Keratinocyte (primary cell): Measurements from ENCODE around the gene BRICD5. TPM values are rescaled to one million over a fixed set of nuclear protein-coding genes. Genes with fewer than 3 reads are reported as not detected.
A peak's percentile ranks its signal among the peaks of the same experiment; 100 is the strongest.

Source experiments
- DNase-seq: peaks from one replicate; pipeline ENCODE4 v3.0.0-alpha.2; 2011; ENCODE audit warnings: low read depth, missing footprints, low spot score
- FAIRE-seq: peaks from 2 replicates; lab custom pipeline; 2011; peaks lifted over from hg19 to GRCh38; lab: Jason Lieb, UNC
- H2AFZ ChIP-seq: 2 replicates; pipeline ENCODE4 v1.6.0; 2012; ENCODE audit warnings: low read length, control low read depth, inconsistent platforms; ENCODE audit not compliant: control insufficient read depth
- H3K27ac ChIP-seq: 2 replicates; pipeline ENCODE4 v1.5.1; 2011; ENCODE audit warnings: low read length; ENCODE audit not compliant: control insufficient read depth, insufficient read depth
- H3K27me3 ChIP-seq: 3 replicates; pipeline ENCODE4 v1.6.0; 2011; ENCODE audit warnings: low read length; ENCODE audit not compliant: control insufficient read depth, insufficient read depth; ENCODE audit errors: extremely low read depth
- H3K36me3 ChIP-seq, 2 experiments: 2 replicates in 1 of 2; 3 replicates in 1 of 2; pipeline ENCODE4 v1.5.1; 2011; ENCODE audit warnings: low read length in 2 of 2, mild to moderate bottlenecking in 1 of 2; ENCODE audit not compliant: control insufficient read depth in 2 of 2, insufficient read depth in 2 of 2; ENCODE audit errors: extremely low read depth in 1 of 2
- H3K4me1 ChIP-seq: 3 replicates; pipeline ENCODE4 v1.5.1; 2011; ENCODE audit warnings: low read length; ENCODE audit not compliant: control insufficient read depth, insufficient read depth; ENCODE audit errors: extremely low read depth
- H3K4me2 ChIP-seq: 3 replicates; pipeline ENCODE4 v1.6.0; 2011; ENCODE audit warnings: low read depth, low read length; ENCODE audit not compliant: control insufficient read depth, insufficient read depth; ENCODE audit errors: extremely low read depth
- H3K4me3 ChIP-seq, 3 experiments: fragments of 200-600 bp in 1 of 3; sonication (generic) in 1 of 3; 2 replicates in 2 of 3; 3 replicates in 1 of 3; pipeline ENCODE4 v1.5.1; 2011 to 2016; ENCODE audit warnings: low read length in 3 of 3, mild to moderate bottlenecking in 3 of 3, control low read depth in 2 of 3, inconsistent platforms in 1 of 3, low read depth in 1 of 3, mixed read lengths in 1 of 3, mixed run types in 1 of 3, moderate library complexity in 1 of 3; ENCODE audit not compliant: control insufficient read depth in 2 of 3, insufficient read depth in 2 of 3; ENCODE audit errors: extremely low read depth in 1 of 3
- H3K79me2 ChIP-seq: 2 replicates; pipeline ENCODE4 v1.6.0; 2012; ENCODE audit warnings: low read length; ENCODE audit not compliant: control insufficient read depth, insufficient read depth
- H3K9ac ChIP-seq: 3 replicates; pipeline ENCODE4 v1.6.0; 2011; ENCODE audit warnings: low read length; ENCODE audit not compliant: control insufficient read depth, insufficient read depth; ENCODE audit errors: extremely low read depth
- H3K9me1 ChIP-seq: 3 replicates; pipeline ENCODE4 v1.6.0; 2011; ENCODE audit warnings: low read length; ENCODE audit not compliant: control insufficient read depth, insufficient read depth; ENCODE audit errors: extremely low read depth
- H3K9me3 ChIP-seq: 2 replicates; pipeline ENCODE4 v1.5.1; 2012; ENCODE audit warnings: low read depth, low read length; ENCODE audit not compliant: control insufficient read depth
- H4K20me1 ChIP-seq: 3 replicates; pipeline ENCODE4 v1.6.0; 2011; ENCODE audit warnings: low read length; ENCODE audit not compliant: control insufficient read depth, insufficient read depth; ENCODE audit errors: extremely low read depth
- CTCF ChIP-seq, 3 experiments: IDR thresholded peaks in 1 of 3; conservative IDR thresholded peaks in 1 of 3; optimal IDR thresholded peaks in 1 of 3; 2 replicates in 2 of 3; 3 replicates in 1 of 3; pipeline versions ENCODE3 to v1.5.1; 2011; ENCODE audit warnings: low read length in 3 of 3, mild to moderate bottlenecking in 3 of 3, moderate library complexity in 2 of 3, control low read depth in 1 of 3, inconsistent platforms in 1 of 3; ENCODE audit not compliant: insufficient read depth in 2 of 3; ENCODE audit errors: extremely low read depth in 1 of 3
- EZH2 ChIP-seq: IDR thresholded peaks from one replicate; pipeline ENCODE4 v1.6.1; 2012; ENCODE audit warnings: inconsistent platforms, mild to moderate bottlenecking, low read length, moderate library complexity
- dilution Hi-C: fragments of 300-500 bp; cut with MboI; formaldehyde crosslinking; loops from one replicate; pipeline ENCODE4 v1.7.0; 2020; ENCODE audit warnings: low sequenced_read_pairs; ENCODE audit not compliant: extremely low pct_ligation_motif_present
- polyA plus RNA-seq, 5 experiments: library from polyadenylated mRNA; depleted of rRNA in 3 of 5; stranded (reverse) in 3 of 5; stranded (forward) in 1 of 5; unstranded in 1 of 5; fragments of >200 nt; gene quantifications; 1 replicate in 1 of 5; 2 replicates in 3 of 5; 3 replicates in 1 of 5; pipeline versions ENCODE4 v1.2.1 to v1.2.3, GENCODE V29; 2011 to 2012; ENCODE audit warnings: missing spikeins in 2 of 5, low read depth in 1 of 5, low replicate concordance in 1 of 5

Gene BRICD5
- polyA plus RNA-seq, 1 donor (not counting 4 experiments of a cell fraction or from before 2014, with no cell fraction given): 1.8 TPM

GRCh38 chr16:2179576-2179975, 31.1 kb downstream of the BRICD5 start:
- Histone ChIP-seq H2AFZ (no peak overlapping the region), H3K36me3 (peaks cover 18 to 21% of the 10 kb centered on the region in 2 experiments), H3K27ac (no peak overlapping the region), H3K9me1 (no peaks in the 10 kb centered on the region), H4K20me1 (no peaks in the 10 kb centered on the region), H3K9me3 (no peaks in the 10 kb centered on the region), H3K4me1 (peaks cover 4% of the 10 kb centered on the region), H3K4me2 (peak overlapping the region; percentile 6), H3K27me3 (peaks cover 2% of the 10 kb centered on the region), H3K79me2 (no peaks in the 10 kb centered on the region), H3K9ac (no peak overlapping the region), H3K4me3 (no peak overlapping the region)
- FAIRE-seq: no peak
- no peak for DNase-seq
- dilution Hi-C loops: no loop called here
- TF ChIP-seq CTCF (optimal IDR thresholded peaks at IDR 0.05 in 1 of 3, IDR thresholded peaks at IDR 0.05 in 1 of 3, conservative IDR thresholded peaks at IDR 0.05 in 1 of 3; ENCODE audit: extremely low read depth in 1 of 3, insufficient read depth in 2 of 3, low read length in 3 of 3): no peak
- TF ChIP-seq EZH2: no peak

GRCh38 chr16:2179107-2179501, 31.6 kb downstream of the BRICD5 start:
- Histone ChIP-seq H3K36me3 (peaks cover 19 to 25% of the 10 kb centered on the region in 2 experiments), H3K9me3 (no peaks in the 10 kb centered on the region), H2AFZ (no peak overlapping the region), H3K9me1 (no peaks in the 10 kb centered on the region), H3K4me3 (peak overlapping the region in 1 of 3 experiments; percentile 8), H3K9ac (no peak overlapping the region), H3K79me2 (no peaks in the 10 kb centered on the region), H3K4me2 (peak overlapping the region; percentile 6), H3K27me3 (peaks cover 2% of the 10 kb centered on the region), H4K20me1 (no peaks in the 10 kb centered on the region), H3K27ac (no peak overlapping the region), H3K4me1 (peaks cover 4% of the 10 kb centered on the region)
- no peak for FAIRE-seq
- TF ChIP-seq EZH2 (no peak), CTCF (optimal IDR thresholded peaks at IDR 0.05 in 1 of 3, IDR thresholded peaks at IDR 0.05 in 1 of 3, conservative IDR thresholded peaks at IDR 0.05 in 1 of 3; ENCODE audit: extremely low read depth in 1 of 3, insufficient read depth in 2 of 3, low read length in 3 of 3) (no peak)
- dilution Hi-C loops: no loop called here
- no peak for DNase-seq
